Spleen (tissue), 7 donors: Measurements from ENCODE around the gene MGAT5.

ENCODE experiments used
- CTCF ChIP-seq, 11 experiments: fragments of 200-600 bp in 7 of 11; fragments of 450-650 bp in 4 of 11; sonication (generic) in 4 of 11; IDR thresholded peaks in 8 of 11; conservative IDR thresholded peaks in 3 of 11; 1 replicate in 7 of 11; 2 replicates in 4 of 11; pipeline versions ENCODE4 v1.4.0 to v1.8.0; 2016 to 2021; ENCODE audit warnings: antibody characterized with exemption in 11 of 11, inconsistent platforms in 4 of 11, mild to moderate bottlenecking in 1 of 11
- POLR2AphosphoS5 ChIP-seq, 3 donors: sonication (generic); formaldehyde crosslinking; IDR thresholded peaks; one replicate each; pipeline ENCODE4 v1.5.1; 2017; ENCODE audit warnings: antibody characterized with exemption in 3 of 3
- donor health status: DM: no; HTN: no; CAD: no; lungs with moderate emphysema.
- donor health status: DM: no; HTN: no; CAD: no.
- donor health status: DM: no; HTN: no; CAD: no.

GRCh38 chr2:134479696-134480330, 225.9 kb downstream of the MGAT5 start:
- no peak for TF ChIP-seq POLR2AphosphoS5 (IDR thresholded peaks at IDR 0.05)
- TF ChIP-seq CTCF (IDR thresholded peaks at IDR 0.05 in 8 of 11, conservative IDR thresholded peaks at IDR 0.05 in 3 of 11) = no peak
